ENCODE results near the gene MMP11. TPM values are rescaled to one million over a fixed set of nuclear protein-coding genes. Genes with fewer than 3 reads are reported as not detected.

MMP11 gene
- polyA plus RNA-seq, 1 of the 3 experiments (the other 2 are of a cell fraction), result 64.4 TPM

DNA sequence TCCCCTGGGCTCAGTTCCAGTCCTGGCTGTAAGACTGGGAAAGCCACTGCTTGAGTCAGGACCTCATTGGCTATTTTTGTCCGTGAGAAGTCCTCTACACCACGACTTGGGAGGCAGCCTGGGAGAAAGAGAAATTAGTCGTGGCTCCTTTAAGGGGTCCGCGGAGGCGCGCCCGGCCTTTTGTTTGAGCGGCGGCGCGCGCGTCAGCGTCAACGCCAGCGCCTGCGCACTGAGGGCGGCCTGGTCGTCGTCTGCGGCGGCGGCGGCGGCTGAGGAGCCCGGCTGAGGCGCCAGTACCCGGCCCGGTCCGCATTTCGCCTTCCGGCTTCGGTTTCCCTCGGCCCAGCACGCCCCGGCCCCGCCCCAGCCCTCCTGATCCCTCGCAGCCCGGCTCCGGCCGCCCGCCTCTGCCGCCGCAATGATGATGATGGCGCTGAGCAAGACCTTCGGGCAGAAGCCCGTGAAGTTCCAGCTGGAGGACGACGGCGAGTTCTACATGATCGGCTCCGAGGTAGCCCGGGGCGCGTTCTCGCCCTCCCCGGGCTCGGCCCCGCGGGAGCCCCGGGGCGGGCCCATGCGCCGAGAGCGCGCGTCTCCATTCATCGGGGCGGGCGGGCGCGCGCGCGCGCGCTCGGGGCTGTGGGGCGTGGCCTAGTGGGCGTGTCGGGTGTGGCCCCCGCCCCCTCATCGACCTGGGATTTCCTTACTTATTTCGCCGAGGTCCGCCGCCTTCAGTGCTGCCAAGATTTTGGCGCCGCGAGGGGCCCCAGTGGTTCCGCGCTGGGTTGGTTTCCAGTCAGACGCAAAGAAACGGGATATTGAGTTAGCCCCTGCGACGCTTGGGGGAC, 14.3 kb downstream of the MMP11 start, which contains the start of gene SMARCB1:
Gene SMARCB1 (plus strand): TSS at position 215 of the 848 bp plus-strand sequence. CDS start 204 bp downstream, at position 419.
- peaks cover 4% of the 10 kb centered on the region for H3F3A ChIP-seq (replicated peaks; ENCODE audit: insufficient read depth)
- H2AFZ ChIP-seq (ENCODE audit: low read depth), result peak within 1 kb of the TSS; percentile 34; the same call in 1 of the 2 replicates
- H3K9me3 ChIP-seq, result no peaks in the 10 kb centered on the region
- POLR2A ChIA-PET, result interaction anchor here (1.0 to 1.3 kb wide), 2 partner anchors 12 to 63 kb away, joined by 3 to 4 read pairs; no protein-coding TSS in a partner anchor
- H4K20me1 ChIP-seq (ENCODE audit: insufficient read depth), result peaks cover 46% of the 10 kb centered on the region
- peaks cover 47% of the 10 kb centered on the region for H3K79me2 ChIP-seq (ENCODE audit: insufficient read depth)
- CTCF ChIA-PET, result interaction anchor here (0.9 to 5.3 kb wide), 4 partner anchors 9 to 619 kb away, joined by 3 to 36 read pairs (median 3); no protein-coding TSS in a partner anchor
- peak within 1 kb of the TSS; percentile 99 for H3K9ac ChIP-seq
- TF ChIP-seq EP300 (IDR thresholded peaks at IDR 0.05; ENCODE audit: borderline replicate concordance in 1 of 2, low read depth in 1 of 2, low read length in 1 of 2), result no peak; a peak in 1 of 4 replicates
- TF ChIP-seq, protein P1, sequence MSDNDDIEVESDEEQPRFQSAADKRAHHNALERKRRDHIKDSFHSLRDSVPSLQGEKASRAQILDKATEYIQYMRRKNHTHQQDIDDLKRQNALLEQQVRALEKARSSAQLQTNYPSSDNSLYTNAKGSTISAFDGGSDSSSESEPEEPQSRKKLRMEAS (IDR thresholded peaks at IDR 0.05; ENCODE audit: low read depth), result peak; percentile 52; the same call in 1 of the 2 replicates
- peak; percentile 52; the same call in 1 of the 2 replicates for TF ChIP-seq POLR2AphosphoS5 (IDR thresholded peaks at IDR 0.05; ENCODE audit: low read depth, low read length)
- TF ChIP-seq TCF12 (IDR thresholded peaks at IDR 0.05), result no peak
- TF ChIP-seq TAF1 (IDR thresholded peaks at IDR 0.05; ENCODE audit: borderline replicate concordance, low read depth, low read length), result peak; percentile 23; the same call in 1 of the 2 replicates
- peak; percentile 65; the same call in 1 of the 2 replicates for TF ChIP-seq MXI1 (IDR thresholded peaks at IDR 0.05; ENCODE audit: low read depth, low read length)
- peak; percentile 89 for TF ChIP-seq NRF1 (IDR thresholded peaks at IDR 0.05; ENCODE audit: low read depth, low read length)
- H3K4me1 ChIP-seq (ENCODE audit: control insufficient read depth in 1 of 2, insufficient read depth in 2 of 2, low read depth in 1 of 2, low read length in 1 of 2), result peaks cover 0 to 43% of the 10 kb centered on the region in 2 experiments; a peak in 2 of 4 replicates
- peak within 1 kb of the TSS; percentile 84 to 92 for H3K4me3 ChIP-seq (ENCODE audit: low read depth in 2 of 2, low read length in 1 of 2)
- H3K9me2 ChIP-seq, result no peaks in the 10 kb centered on the region
- H3K27me3 ChIP-seq (ENCODE audit: insufficient read depth), result no peaks in the 10 kb centered on the region
- WGBS (ENCODE audit: low lambda C conversion rate), result 1% methylated on average over 26 of the region's 97 CpGs
- H3K36me3 ChIP-seq (replicated peaks in 1 of 2; ENCODE audit: control insufficient read depth in 1 of 2, insufficient read depth in 2 of 2, low read length in 1 of 2), result peaks cover 0 to under 1% of the 10 kb centered on the region in 2 experiments
- peak; percentile 98 for DNase-seq
- H3K27ac ChIP-seq (ENCODE audit: low read depth in 2 of 2, low read length in 1 of 2), result peak within 1 kb of the TSS; percentile 97 to 98
- H3K4me2 ChIP-seq, result peak within 1 kb of the TSS; percentile 96

DNA sequence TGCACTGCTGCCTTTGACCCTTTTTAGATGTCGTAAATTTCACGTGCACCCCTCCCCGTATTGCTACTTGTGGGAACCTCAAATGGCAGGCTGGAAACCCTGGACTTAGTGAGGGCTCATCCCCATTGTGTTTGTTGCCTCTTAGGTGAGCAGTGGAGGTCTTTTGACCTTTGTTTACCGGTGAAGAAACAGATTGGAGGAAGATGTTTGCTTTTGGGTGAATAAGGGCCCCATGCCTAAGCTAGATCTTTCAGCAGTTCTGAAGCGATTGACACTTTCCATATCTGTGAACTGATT, 14.9 kb downstream of the MMP11 start:
- Histone ChIP-seq H3K9me3 (no peaks in the 10 kb centered on the region), H3K4me1 (ENCODE audit: control insufficient read depth in 1 of 2, insufficient read depth in 2 of 2, low read depth in 1 of 2, low read length in 1 of 2) (peaks cover 0 to 48% of the 10 kb centered on the region in 2 experiments; a peak in 2 of 4 replicates), H3F3A (replicated peaks; ENCODE audit: insufficient read depth) (peaks cover 4% of the 10 kb centered on the region), H2AFZ (ENCODE audit: low read depth) (peak overlapping the region; percentile 34; the same call in 1 of the 2 replicates), H3K4me3 (ENCODE audit: low read depth in 2 of 2, low read length in 1 of 2) (peak overlapping the region; percentile 84 to 92), H3K79me2 (ENCODE audit: insufficient read depth) (peaks cover 53% of the 10 kb centered on the region), H3K27ac (ENCODE audit: low read depth in 2 of 2, low read length in 1 of 2) (peak overlapping the region; percentile 70 to 98; a peak in 3 of 4 replicates), H4K20me1 (ENCODE audit: insufficient read depth) (peaks cover 52% of the 10 kb centered on the region), H3K9ac (peak overlapping the region; percentile 99), H3K36me3 (replicated peaks in 1 of 2; ENCODE audit: control insufficient read depth in 1 of 2, insufficient read depth in 2 of 2, low read length in 1 of 2) (peaks cover 0 to 6% of the 10 kb centered on the region in 2 experiments), H3K9me2 (no peaks in the 10 kb centered on the region), H3K4me2 (peak overlapping the region; percentile 96), H3K27me3 (ENCODE audit: insufficient read depth) (no peaks in the 10 kb centered on the region)
- POLR2A ChIA-PET, result no interaction called here
- WGBS (ENCODE audit: low lambda C conversion rate), result 0% methylated on average over 5 of the region's 5 CpGs
- CTCF ChIA-PET, result interaction anchor here (0.7 to 5.3 kb wide), 4 partner anchors 9 to 62 kb away, joined by 3 to 36 read pairs (median 7); partner anchors contain the start of gene CHCHD10
- no peak for TF ChIP-seq RFX5 (IDR thresholded peaks at IDR 0.05; ENCODE audit: low read length)
- TF ChIP-seq TAF1 (IDR thresholded peaks at IDR 0.05; ENCODE audit: borderline replicate concordance, low read depth, low read length), result peak; percentile 7; the same call in 1 of the 2 replicates
- TF ChIP-seq EZH2phosphoT487 (IDR thresholded peaks at IDR 0.05; ENCODE audit: borderline replicate concordance, low read depth), result no peak
- DNase-seq, result no peak

Data from SK-N-SH (cell line).